SK-N-SH treated with all-trans-retinoic acid at 6 μM for 48 hours (cell line): ENCODE measurements around the gene TNFSF11.

Experiments used
- ATAC-seq: fragments of 200-7000 bp; cut with Tn5 transposase; 3 replicates; pipeline ENCODE4 v1.9.1; 2020; ENCODE audit warnings: mild to moderate bottlenecking, moderate library complexity
- ARNTL ChIP-seq: fragments of 450-650 bp; formaldehyde crosslinking; IDR thresholded peaks from 2 replicates; pipeline ENCODE4 v1.5.0; 2020; ENCODE audit warnings: low read depth, mild to moderate bottlenecking, moderate library complexity, borderline replicate concordance
- BACH2 ChIP-seq: fragments of 250-450 bp; sonication (Bioruptor Pico); IDR thresholded peaks from 2 replicates; pipeline ENCODE4 v1.9.0; 2021; ENCODE audit warnings: mild to moderate bottlenecking, borderline replicate concordance
- CREB5 ChIP-seq: fragments of 250-450 bp; sonication (Bioruptor Pico); IDR thresholded peaks from 2 replicates; pipeline ENCODE4 v1.5.1; 2020; ENCODE audit warnings: low read depth, mild to moderate bottlenecking, moderate library complexity
- CSDC2 ChIP-seq: fragments of 250-450 bp; sonication (Bioruptor Pico); IDR thresholded peaks from 2 replicates; pipeline ENCODE4 v1.5.0; 2020; ENCODE audit warnings: mild to moderate bottlenecking, moderate library complexity
- CSRNP3 ChIP-seq: fragments of 250-450 bp; sonication (Bioruptor Pico); IDR thresholded peaks from 2 replicates; pipeline ENCODE4 v1.5.1; 2021; ENCODE audit warnings: mild to moderate bottlenecking, moderate library complexity
- ESRRG ChIP-seq: fragments of 250-450 bp; sonication (Bioruptor Pico); IDR thresholded peaks from 2 replicates; pipeline ENCODE4 v1.6.1; 2021; ENCODE audit warnings: mild to moderate bottlenecking
- GLIS3 ChIP-seq: fragments of 250-450 bp; sonication (Bioruptor Pico); IDR thresholded peaks from 2 replicates; pipeline ENCODE4 v1.5.0; 2020; ENCODE audit warnings: mild to moderate bottlenecking, moderate library complexity
- PATZ1 ChIP-seq: fragments of 250-450 bp; sonication (Bioruptor Pico); IDR thresholded peaks from 2 replicates; pipeline ENCODE4 v1.8.0; 2020; ENCODE audit warnings: mild to moderate bottlenecking, moderate library complexity, borderline replicate concordance
- PPARA ChIP-seq: fragments of 250-450 bp; sonication (Bioruptor Pico); IDR thresholded peaks from 2 replicates; pipeline ENCODE4 v1.5.0; 2020; ENCODE audit warnings: mild to moderate bottlenecking, borderline replicate concordance
- RARB ChIP-seq: fragments of 250-450 bp; sonication (Bioruptor Pico); IDR thresholded peaks from 2 replicates; pipeline ENCODE4 v1.8.0; 2021; ENCODE audit warnings: mild to moderate bottlenecking, moderate library complexity
- SNAI2 ChIP-seq: fragments of 250-450 bp; sonication (Bioruptor Pico); IDR thresholded peaks from 2 replicates; pipeline ENCODE4 v1.5.0; 2020; ENCODE audit warnings: mild to moderate bottlenecking, moderate library complexity
- TCF4 ChIP-seq: fragments of 250-450 bp; sonication (Bioruptor Pico); IDR thresholded peaks from 2 replicates; pipeline ENCODE4 v1.8.0; 2021; ENCODE audit warnings: mild to moderate bottlenecking, moderate library complexity, borderline replicate concordance
- TOX ChIP-seq: fragments of 250-450 bp; sonication (Bioruptor Pico); IDR thresholded peaks from 2 replicates; pipeline ENCODE4 v1.8.0; 2021; ENCODE audit warnings: mild to moderate bottlenecking, moderate library complexity, borderline replicate concordance
- ZC3H10 ChIP-seq: fragments of 250-450 bp; sonication (Bioruptor Pico); IDR thresholded peaks from 2 replicates; pipeline ENCODE4 v1.5.1; 2021; ENCODE audit warnings: mild to moderate bottlenecking, moderate library complexity
- ZFP3 ChIP-seq: fragments of 250-450 bp; sonication (Bioruptor Pico); IDR thresholded peaks from 2 replicates; pipeline ENCODE4 v1.5.0; 2020; ENCODE audit warnings: mild to moderate bottlenecking, moderate library complexity
- ZNF565 ChIP-seq: fragments of 450-650 bp; formaldehyde crosslinking; conservative IDR thresholded peaks from 2 replicates; pipeline ENCODE4 v1.5.0; 2020; ENCODE audit warnings: low read depth, mild to moderate bottlenecking, moderate library complexity
- ZNF70 ChIP-seq: fragments of 450-650 bp; formaldehyde crosslinking; IDR thresholded peaks from 2 replicates; pipeline ENCODE4 v1.5.0; 2020; ENCODE audit warnings: mild to moderate bottlenecking, moderate library complexity
- ZNF8 ChIP-seq: fragments of 450-650 bp; formaldehyde crosslinking; IDR thresholded peaks from 2 replicates; pipeline ENCODE4 v1.5.0; 2020; ENCODE audit warnings: mild to moderate bottlenecking, moderate library complexity

The TNFSF11 gene

GRCh38 chr13:42574435-42575311, 721 bp downstream of the TNFSF11 start:
- TF ChIP-seq PATZ1 (CRISPR knock-in tag) (no peak), SNAI2 (no peak), ZNF565 (CRISPR knock-in tag) (no peak), ZFP3 (CRISPR knock-in tag) (no peak), TOX (CRISPR knock-in tag) (no peak), ARNTL (CRISPR knock-in tag) (no peak), RARB (no peak), BACH2 (CRISPR knock-in tag) (no peak), ZNF8 (CRISPR knock-in tag) (no peak), TCF4 (no peak)
- ATAC-seq, result no peak; the same call in 2 of the 3 replicates

GRCh38 chr13:42575938-42576337, 2.0 kb downstream of the TNFSF11 start:
- no peak for TF ChIP-seq ZNF70 (CRISPR knock-in tag)
- TF ChIP-seq CSDC2, result no peak
- no peak for ATAC-seq

- no peak for ATAC-seq
- no peak for TF ChIP-seq TCF4
Observed at GRCh38 chr13:42577538-42577937, 3.6 kb downstream of the TNFSF11 start.

- ATAC-seq, result no peak
- TF ChIP-seq ARNTL (CRISPR knock-in tag), result no peak
- TF ChIP-seq SNAI2, result no peak
- TF ChIP-seq CSRNP3, result no peak
- no peak for TF ChIP-seq PPARA (CRISPR knock-in tag)
- no peak for TF ChIP-seq PATZ1 (CRISPR knock-in tag)
Observed at GRCh38 chr13:42580644-42581043, 6.7 kb downstream of the TNFSF11 start.

- TF ChIP-seq PPARA (CRISPR knock-in tag) (no peak), CSDC2 (no peak), CSRNP3 (no peak), ESRRG (CRISPR knock-in tag) (no peak), TCF4 (no peak), SNAI2 (no peak), ZNF8 (CRISPR knock-in tag) (no peak), TOX (CRISPR knock-in tag) (no peak), CREB5 (CRISPR knock-in tag) (no peak), ZNF565 (CRISPR knock-in tag) (no peak), GLIS3 (no peak), PATZ1 (CRISPR knock-in tag) (no peak), ZC3H10 (CRISPR knock-in tag) (no peak), ARNTL (CRISPR knock-in tag) (no peak), RARB (no peak)
- ATAC-seq, result no peak
Observed at GRCh38 chr13:42581427-42581826, 7.5 kb downstream of the TNFSF11 start.
